Stimulated activated CD8-positive, alpha-beta memory T cell treated with anti-CD3 and anti-CD28 coated beads, Interleukin-15, amount 100 ng/mL, for 1 hour (primary cell): ENCODE data around the gene SLC50A1.
"Not testable (repeated sequence)": the region's sequence is repeated elsewhere in the genome, so short reads cannot be mapped to it uniquely, and the experiment has no call there.

Experiments
- DNase-seq: peaks from one replicate; pipeline ENCODE4 v3.0.0-alpha.2; 2020; ENCODE audit warnings: low read depth

The SLC50A1 gene

DNA sequence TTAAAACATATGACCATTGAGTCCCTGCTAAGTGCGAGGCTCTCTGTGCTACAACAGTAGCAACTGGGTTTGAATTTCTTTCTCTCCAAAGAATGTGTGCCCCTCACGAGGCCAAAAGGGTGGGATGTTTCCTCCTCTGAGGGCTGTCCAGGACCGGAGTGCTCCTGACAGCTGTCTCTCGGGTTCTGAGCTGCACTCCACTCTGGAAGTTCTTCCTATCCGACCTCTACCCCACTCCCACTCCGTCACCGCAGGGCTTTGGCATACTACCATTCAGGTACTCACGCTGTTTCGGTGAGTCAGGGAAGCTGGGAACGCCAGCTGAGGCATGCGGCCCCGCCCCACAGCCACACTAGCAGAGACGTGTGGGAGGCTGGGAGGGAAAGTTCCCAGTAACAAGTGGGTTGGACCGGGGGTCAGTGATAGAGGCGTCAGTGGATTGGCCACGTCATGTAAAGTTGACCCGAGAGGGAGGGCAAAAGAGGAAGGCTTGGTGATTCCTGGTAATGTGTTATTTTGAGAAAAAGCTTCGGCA is 705 bp upstream of the SLC50A1 start:
- DNase-seq, result no peak

GRCh38 chr1:155136748-155137147 is 1.1 kb downstream of the SLC50A1 start:
- no peak for DNase-seq

DNA sequence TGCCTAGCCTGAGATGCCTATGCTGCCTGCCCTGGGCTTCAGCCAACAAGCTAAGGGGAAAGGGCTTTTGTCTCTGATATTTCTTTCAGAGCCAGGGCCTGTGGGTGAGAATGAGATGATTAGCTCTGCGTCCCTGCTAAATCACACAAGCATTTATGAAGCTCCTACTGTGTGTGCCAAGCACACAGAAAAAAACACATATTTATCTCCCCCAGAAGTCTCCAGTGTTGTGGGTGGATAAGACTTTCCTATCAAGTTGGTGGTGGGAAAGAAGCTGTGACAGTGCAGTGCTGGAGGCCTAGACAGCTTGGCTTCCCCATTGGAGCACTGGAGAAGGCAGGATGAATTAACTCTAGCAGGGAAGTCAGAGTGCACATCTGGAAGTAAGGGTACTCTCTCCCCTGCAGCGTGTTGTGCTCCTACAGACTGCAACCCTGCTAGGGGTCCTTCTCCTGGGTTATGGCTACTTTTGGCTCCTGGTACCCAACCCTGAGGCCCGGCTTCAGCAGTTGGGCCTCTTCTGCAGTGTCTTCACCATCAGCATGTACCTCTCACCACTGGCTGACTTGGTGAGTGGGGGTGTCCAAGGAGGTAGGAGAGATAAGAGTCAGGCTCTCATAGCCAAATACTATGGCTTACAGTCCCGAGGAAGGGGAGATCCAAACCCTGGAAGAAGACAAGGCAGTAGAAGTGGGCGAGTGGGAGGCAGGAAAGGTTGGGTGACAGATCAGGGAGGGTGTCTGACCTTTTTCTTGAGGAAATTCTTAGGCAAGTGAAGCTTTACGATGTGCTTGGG is 1.7 kb downstream of the SLC50A1 start:
- no peak for DNase-seq

DNA sequence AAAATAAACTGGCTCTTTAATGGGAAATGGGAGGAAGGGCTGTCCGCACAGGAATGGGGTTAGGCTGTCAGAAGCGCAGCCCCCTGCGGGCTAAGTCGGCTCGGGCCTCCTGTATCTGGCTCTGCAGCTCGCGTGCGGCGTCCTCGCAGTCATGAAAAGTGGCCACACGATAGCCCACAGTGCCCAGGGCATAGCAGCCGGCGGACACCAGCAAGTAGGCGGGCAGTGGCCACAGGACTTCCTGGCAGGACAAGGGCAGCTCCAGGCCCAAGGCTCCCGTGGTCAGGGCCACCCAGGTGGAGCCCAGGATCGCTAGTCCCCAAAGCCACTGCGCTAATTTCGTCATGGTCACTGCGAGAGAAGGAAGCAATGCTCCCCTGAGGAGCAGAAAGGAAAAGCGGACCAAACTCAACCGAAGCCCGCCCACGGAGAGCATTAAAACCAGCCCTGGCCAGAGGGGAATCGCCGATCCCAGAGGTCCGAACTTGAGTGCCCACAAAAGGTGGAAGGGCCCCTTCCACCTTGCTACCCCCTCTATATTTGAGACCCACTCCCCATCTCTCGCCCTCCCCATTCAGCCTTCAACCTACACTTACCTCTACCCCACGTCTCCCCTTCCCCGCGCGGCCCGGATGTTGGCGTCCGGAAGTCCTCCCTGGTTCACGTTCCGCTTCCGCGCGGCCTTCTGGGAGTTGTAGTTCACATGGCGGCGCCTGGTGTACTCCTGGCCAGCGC is 4.4 kb downstream of the SLC50A1 start, which contains the start of gene DPM3:
Gene DPM3, minus strand, starts transcription at position 637 of the 735 bp plus-strand sequence. Its CDS starts 291 bp downstream, at position 346.
- DNase-seq, result peak; percentile 81

- DNase-seq, result no peak
Measured at GRCh38 chr1:155140630-155140953, 4.9 kb downstream of the SLC50A1 start.

GRCh38 chr1:155141749-155142148 is 6.1 kb downstream of the SLC50A1 start:
- DNase-seq, result no peak

GRCh38 chr1:155145491-155145890 is 9.8 kb downstream of the SLC50A1 start:
- no peak for DNase-seq

DNA sequence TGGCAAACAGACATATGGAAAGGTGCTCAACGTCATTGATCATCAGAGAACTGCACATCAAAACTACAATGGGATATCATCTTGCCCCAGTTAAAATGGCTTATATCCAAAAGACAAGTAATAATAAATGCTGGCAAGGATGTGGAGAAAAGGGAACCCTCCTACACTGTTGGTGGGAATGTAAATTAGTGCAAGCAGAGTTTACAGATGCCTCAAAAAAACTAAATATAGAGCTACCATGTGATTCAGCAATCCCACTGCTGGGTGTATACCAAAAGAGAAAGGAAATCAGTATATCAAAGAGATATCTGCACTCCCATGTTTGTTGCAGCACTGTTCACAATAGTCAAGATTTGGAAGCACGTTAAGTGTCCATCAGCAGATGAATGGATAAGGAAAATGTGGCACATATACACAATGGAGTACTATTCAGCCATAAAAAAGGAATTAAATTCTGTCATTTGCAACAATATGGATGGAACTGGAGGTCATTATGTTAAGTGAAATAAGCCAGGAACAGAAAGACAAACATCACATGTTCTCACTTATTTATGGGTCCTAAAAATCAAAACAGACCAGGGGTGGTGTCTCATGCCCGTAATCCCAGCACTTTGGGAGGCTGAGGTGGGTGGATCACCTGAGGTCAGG is 20.5 kb downstream of the SLC50A1 start:
- not testable (repeated sequence) for DNase-seq

GRCh38 chr1:155158991-155159390 is 23.3 kb downstream of the SLC50A1 start:
- DNase-seq, result no peak

DNA sequence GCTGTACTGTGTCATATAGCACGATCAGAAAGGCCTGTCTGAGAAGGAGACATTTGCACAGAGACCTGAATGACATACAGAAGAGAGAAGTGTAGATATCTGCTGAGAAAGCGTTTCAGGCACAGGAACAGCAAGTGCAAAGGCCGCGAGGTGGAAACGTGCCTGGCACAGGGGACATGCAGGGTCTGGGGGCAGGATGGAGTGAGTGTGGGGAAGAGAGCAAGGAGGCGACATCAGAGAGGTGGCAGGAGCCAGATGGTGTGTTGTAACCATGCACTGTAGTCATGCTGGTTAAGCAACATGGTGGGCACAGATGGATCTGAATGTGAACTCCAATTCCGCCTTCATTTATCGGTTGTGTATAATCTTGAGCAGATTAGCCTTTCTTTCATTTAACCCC is 24.5 kb downstream of the SLC50A1 start:
- no peak for DNase-seq

DNA sequence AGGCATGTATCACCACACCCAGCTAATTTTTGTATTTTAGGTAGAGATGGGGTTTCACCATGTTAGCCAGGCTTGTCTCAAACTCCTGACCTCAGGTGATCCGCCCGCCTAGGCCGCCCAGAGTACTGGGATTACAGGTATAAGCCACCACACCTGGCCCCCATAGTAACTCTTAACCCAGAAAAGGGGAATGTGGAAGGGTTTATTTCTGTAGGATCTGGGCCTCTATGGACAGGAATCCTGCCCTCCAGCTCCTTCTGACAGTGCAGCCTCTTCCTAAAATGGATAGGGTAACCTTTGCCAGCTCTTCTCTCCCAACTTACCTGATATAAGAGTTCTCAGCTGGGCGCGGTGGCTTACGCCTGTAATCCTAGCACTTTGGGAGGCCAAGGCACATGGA is 27.0 kb downstream of the SLC50A1 start:
- DNase-seq, result not testable (repeated sequence)

DNA sequence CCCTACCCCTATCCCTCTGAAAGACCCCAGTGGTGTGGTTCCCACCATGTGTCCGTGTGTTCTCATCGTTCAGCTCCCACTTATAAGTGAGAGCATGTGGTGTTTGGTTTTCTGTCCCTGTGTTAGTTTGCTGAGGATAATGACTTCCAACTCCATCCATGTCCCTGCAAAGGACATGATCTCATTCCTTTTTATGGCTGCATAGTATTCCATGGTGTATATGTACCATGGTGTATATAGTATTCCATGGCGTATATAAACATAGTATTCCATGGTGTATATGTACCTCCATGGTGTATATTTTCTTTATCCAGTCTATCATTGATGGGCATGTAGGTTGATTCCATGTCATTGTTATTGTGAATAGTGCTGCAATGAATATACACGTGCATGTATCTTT is 28.1 kb downstream of the SLC50A1 start:
- not testable (repeated sequence) for DNase-seq

GRCh38 chr1:155164625-155165024 is 29.0 kb downstream of the SLC50A1 start:
- not testable (repeated sequence) for DNase-seq

DNA sequence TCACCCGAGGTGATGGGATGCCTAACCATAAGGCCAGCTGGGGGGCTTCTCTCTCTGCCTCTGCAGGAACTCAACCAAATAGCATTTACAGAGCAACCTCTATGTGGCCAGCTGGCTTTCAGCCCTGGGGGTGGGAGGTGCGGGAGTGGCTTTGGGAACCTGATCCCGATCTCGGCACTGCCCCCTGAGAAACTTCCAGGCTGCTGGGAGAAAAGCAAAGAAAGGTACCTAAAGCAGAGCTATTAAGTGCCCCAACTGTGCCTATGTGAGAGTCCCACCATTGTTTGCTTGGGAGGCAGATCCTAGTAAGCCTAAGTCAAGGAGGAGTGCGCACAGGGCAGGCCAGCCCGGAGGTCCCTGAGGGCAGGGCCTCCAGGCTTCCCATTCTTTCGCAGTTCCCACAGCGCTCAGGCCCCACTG is 30.4 kb downstream of the SLC50A1 start:
- no peak for DNase-seq

DNA sequence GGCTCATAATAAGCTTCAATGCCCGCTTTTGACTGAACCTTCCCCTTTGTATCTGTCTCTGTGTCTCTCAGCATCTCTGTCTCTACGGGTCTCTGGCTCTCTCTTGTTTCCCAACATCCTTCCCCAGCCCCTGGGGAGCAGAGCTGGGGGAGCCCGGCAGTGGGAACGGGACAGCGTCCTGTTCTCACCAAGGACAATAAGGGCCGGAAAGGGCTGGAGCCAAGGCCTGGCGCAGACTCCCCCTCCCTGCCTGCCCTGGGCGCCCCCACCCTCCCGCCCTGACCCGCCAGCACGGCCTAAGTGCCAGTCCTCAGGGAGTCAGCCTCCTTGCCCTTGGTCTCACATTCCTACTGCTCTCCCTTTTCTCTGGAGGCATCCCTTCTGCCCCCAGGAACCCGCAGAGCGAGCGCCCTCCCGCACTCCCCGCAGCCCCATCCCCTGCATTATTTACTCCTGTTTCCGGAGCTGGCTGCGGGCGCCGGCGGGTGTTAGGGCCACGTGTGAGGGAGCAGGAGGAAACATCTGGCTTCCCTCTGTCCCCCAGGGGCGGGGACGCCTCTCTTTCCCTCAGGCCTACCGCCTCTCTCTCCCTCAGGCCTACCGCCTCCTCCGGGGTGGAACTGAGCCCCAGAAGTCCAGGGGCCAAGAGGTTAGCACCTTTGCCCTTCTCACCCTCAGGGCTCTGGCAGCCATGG is 31.0 kb downstream of the SLC50A1 start:
- DNase-seq, result no peak

- peak; percentile 76 for DNase-seq
Measured at GRCh38 chr1:155167166-155168104, 31.8 kb downstream of the SLC50A1 start.

GRCh38 chr1:155168105-155168445 is 32.4 kb downstream of the SLC50A1 start:
- DNase-seq, result not testable (repeated sequence)

DNA sequence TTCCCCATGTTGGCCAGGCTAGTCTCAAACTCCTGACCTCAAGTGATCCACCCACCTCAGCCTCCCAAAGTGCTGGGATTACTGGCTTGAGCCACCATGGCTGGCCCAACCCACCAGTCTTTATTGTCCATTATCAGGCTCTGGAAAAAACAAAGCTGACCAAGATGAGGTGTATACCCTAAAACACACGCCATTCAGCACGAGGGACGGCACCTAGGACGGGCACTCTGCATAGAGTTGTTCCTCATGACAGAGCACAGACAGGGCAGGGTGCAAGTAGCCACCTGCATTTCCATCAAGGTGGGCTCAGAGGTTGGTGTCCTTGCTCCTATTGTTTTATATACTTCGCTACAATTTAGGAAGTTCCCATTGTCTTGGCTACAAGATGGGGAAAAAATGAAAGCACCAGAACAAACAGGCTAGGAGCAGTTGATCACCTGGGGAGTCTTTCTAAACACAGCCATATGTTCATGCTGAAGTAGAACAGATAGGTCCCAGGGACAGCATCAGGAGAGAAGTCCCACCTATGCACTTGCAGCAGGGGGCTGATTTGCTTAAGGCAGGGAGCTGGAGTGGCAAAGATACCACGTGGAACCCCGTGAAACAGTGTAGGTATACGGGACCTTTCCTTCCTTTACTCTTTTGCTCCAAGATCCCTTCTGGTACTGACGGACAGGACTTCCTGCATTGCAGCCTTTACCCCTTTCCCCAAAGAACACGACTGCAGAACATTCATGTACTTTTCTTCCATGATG is 33.0 kb downstream of the SLC50A1 start:
- DNase-seq, result no peak

DNA sequence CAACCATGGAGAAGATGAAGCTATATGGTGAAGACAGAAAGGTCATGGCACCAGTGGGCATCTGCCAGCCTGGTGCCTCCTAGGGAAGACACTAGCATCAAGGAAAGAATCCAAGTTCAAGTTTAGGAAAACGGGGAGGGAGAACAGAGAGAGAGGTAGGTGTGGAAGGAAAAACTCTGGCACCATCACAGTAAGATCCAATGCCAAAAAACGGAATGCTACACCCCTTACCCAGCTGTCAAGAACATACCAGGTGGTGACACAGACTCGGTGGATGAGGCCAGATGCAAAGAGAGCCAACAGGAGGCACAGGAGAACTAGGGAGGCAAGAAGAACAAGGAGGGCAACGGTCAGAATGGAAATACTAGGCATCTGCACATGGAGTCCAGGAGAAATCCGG is 33.9 kb downstream of the SLC50A1 start:
- DNase-seq, result no peak

DNA sequence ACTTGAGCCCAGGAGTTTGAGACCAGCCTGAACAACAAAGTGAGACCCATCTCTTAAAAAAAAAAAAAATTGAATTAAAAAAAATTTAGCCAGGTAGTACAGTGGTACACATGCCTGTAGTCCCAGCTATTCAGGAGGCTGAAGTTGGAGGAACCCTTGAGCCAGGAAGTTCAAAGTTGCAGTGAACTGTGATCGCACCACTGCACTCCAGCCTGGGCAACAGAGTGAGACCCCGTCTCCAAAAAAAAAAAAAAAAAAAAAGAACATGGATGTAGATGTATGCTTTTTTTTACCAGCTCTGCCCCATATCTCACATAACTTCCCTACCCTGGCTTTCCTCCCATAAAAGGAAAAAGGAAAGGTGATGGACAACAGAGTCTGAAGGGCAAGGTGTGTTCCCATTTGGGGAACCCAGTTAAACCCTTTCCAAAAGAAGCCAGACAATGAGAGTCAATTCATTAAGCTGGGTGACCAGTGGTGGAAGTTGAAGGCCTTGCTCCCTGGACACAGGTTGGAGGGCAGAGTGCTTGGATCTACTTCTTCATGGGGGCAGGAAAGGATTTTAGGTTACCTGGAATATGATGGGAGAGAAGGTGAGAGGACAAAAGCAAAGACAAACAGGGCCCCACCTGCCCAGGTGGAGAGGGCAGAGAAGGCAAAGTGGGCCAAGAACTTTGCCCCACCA is 34.6 kb downstream of the SLC50A1 start:
- no peak for DNase-seq
